Kidney epithelial cell (primary cell): ENCODE results near the gene KLF12. TPM values are rescaled to one million over a fixed set of nuclear protein-coding genes. Genes with fewer than 3 reads are reported as not detected.

Experiments used
- DNase-seq: peaks from one replicate; pipeline ENCODE4 v3.0.0-alpha.2; 2010; ENCODE audit warnings: low read depth
- H3K27me3 ChIP-seq: 2 replicates; pipeline ENCODE4 v1.6.0; 2011; ENCODE audit warnings: low read length; ENCODE audit not compliant: control insufficient read depth, insufficient read depth
- H3K36me3 ChIP-seq: 2 replicates; pipeline ENCODE4 v1.5.1; 2011; ENCODE audit warnings: low read length; ENCODE audit not compliant: control insufficient read depth, insufficient read depth
- H3K4me3 ChIP-seq: 2 replicates; pipeline ENCODE4 v1.5.1; 2011; ENCODE audit warnings: low read depth, mild to moderate bottlenecking, control low read depth, low read length
- CTCF ChIP-seq: IDR thresholded peaks from 2 replicates; pipeline ENCODE4 v1.5.1; 2011; ENCODE audit warnings: mild to moderate bottlenecking, moderate library complexity, low read length, control low read depth, inconsistent platforms; ENCODE audit not compliant: insufficient read depth, poor library complexity, severe bottlenecking
- total RNA-seq: library from RNA; depleted of rRNA; stranded (reverse); fragments of >200 nt; gene quantifications from 2 replicates; pipeline ENCODE4 v1.2.3, GENCODE V29; 2015

Gene KLF12
- total RNA-seq, 1 donor from 2014 or later, result 13.1 TPM

GRCh38 chr13:74097116-74097515 lies 37.1 kb downstream of the KLF12 start:
- TF ChIP-seq CTCF, result no peak
- no peak for DNase-seq

GRCh38 chr13:74093691-74094090 lies 40.5 kb downstream of the KLF12 start:
- no peak for DNase-seq
- Histone ChIP-seq H3K36me3 (no peaks in the 10 kb centered on the region), H3K27me3 (no peaks in the 10 kb centered on the region), H3K4me3 (no peak overlapping the region)
- TF ChIP-seq CTCF, result no peak

More at GRCh38 chr13:74097116-74097515, 37.1 kb downstream of the KLF12 start:
- no peaks in the 10 kb centered on the region for H3K36me3 ChIP-seq
- H3K27me3 ChIP-seq, result no peaks in the 10 kb centered on the region
- no peak overlapping the region for H3K4me3 ChIP-seq

- TF ChIP-seq CTCF, result no peak
- Histone ChIP-seq H3K4me3 (no peak overlapping the region), H3K36me3 (no peaks in the 10 kb centered on the region), H3K27me3 (no peaks in the 10 kb centered on the region)
- no peak for DNase-seq
Observed at GRCh38 chr13:74092711-74093110, 41.5 kb downstream of the KLF12 start.

GRCh38 chr13:74090869-74091605 lies 43.2 kb downstream of the KLF12 start:
- no peaks in the 10 kb centered on the region for H3K27me3 ChIP-seq
- H3K4me3 ChIP-seq, result no peak overlapping the region
- DNase-seq, result no peak
- no peak for TF ChIP-seq CTCF
- H3K36me3 ChIP-seq, result no peaks in the 10 kb centered on the region

- no peak for TF ChIP-seq CTCF
- DNase-seq, result no peak
- H3K36me3 ChIP-seq, result no peaks in the 10 kb centered on the region
Observed at GRCh38 chr13:74090397-74090796, 43.8 kb downstream of the KLF12 start.

GRCh38 chr13:74087357-74087756 lies 46.8 kb downstream of the KLF12 start:
- Histone ChIP-seq H3K4me3 (no peak overlapping the region), H3K27me3 (no peaks in the 10 kb centered on the region), H3K36me3 (no peaks in the 10 kb centered on the region)
- no peak for DNase-seq
- no peak for TF ChIP-seq CTCF

More at GRCh38 chr13:74090397-74090796, 43.8 kb downstream of the KLF12 start:
- Histone ChIP-seq H3K27me3 (no peaks in the 10 kb centered on the region), H3K4me3 (no peak overlapping the region)
